B cell (primary cell): ENCODE data around the gene PRKCA. TPM values are rescaled to one million over a fixed set of nuclear protein-coding genes. Genes with fewer than 3 reads are reported as not detected.
A peak's percentile ranks its signal among the peaks of the same experiment; 100 is the strongest.

Source experiments
- ATAC-seq: fragments of 200-7000 bp; cut with Tn5 transposase; one replicate; pipeline ENCODE4 v1.10.0; 2021; ENCODE audit warnings: low read depth, mild to moderate bottlenecking, moderate number of reproducible peaks, moderate library complexity
- CTCF ChIA-PET: fragments of 350-600 bp; sonication (Branson Sonifier 250); formaldehyde crosslinking; loops from one replicate; lab custom pipeline; 2021; ENCODE audit warnings: antibody characterized with exemption, inconsistent platforms; lab: Charles Lee
- POLR2A ChIA-PET: fragments of 350-600 bp; sonication (Branson Sonifier 250); formaldehyde crosslinking; loops from one replicate; lab custom pipeline; 2021; ENCODE audit warnings: antibody characterized with exemption; lab: Charles Lee
- DNase-seq: peaks from one replicate; pipeline ENCODE4 v3.0.0; 2013
- H2AFZ ChIP-seq: 2 replicates; pipeline ENCODE4 v1.6.1; 2012; ENCODE audit warnings: mild to moderate bottlenecking, low read depth, low read length; ENCODE audit not compliant: insufficient read depth, poor library complexity, severe bottlenecking
- H3K27ac ChIP-seq, 2 donors: 1 replicate in 1 of 2; 2 replicates in 1 of 2; pipeline ENCODE4 v1.5.1; 2012 to 2013; ENCODE audit warnings: low read length in 2 of 2, mild to moderate bottlenecking in 2 of 2, moderate library complexity in 1 of 2
- H3K27me3 ChIP-seq, 4 experiments: fragments of 200-600 bp in 1 of 4; sonication (generic) in 1 of 4; replicated peaks in 1 of 4; 1 replicate in 2 of 4; 2 replicates in 2 of 4; pipeline versions ENCODE4 v1.6.1 to v1.7.0; 2013 to 2016; ENCODE audit warnings: low read length in 3 of 4, mild to moderate bottlenecking in 2 of 4, mixed read lengths in 1 of 4, moderate library complexity in 1 of 4; ENCODE audit not compliant: insufficient read depth in 4 of 4, control insufficient read depth in 3 of 4; ENCODE audit errors: control extremely low read depth in 1 of 4
- H3K36me3 ChIP-seq, 2 experiments: replicated peaks in 1 of 2; 1 replicate in 1 of 2; 2 replicates in 1 of 2; pipeline versions ENCODE4 v1.6.1 to v1.7.1; 2013; ENCODE audit warnings: low read length in 1 of 2; ENCODE audit not compliant: insufficient read depth in 2 of 2, control insufficient read depth in 1 of 2; ENCODE audit errors: control extremely low read depth in 1 of 2, extremely low read depth in 1 of 2
- H3K4me1 ChIP-seq, 2 donors: fragments of 200-600 bp in 1 of 2; sonication (generic) in 1 of 2; 1 replicate in 1 of 2; 2 replicates in 1 of 2; pipeline versions ENCODE4 v1.5.1 to v1.6.1; 2013 to 2017; ENCODE audit warnings: low read length in 2 of 2; ENCODE audit not compliant: control insufficient read depth in 2 of 2, insufficient read depth in 2 of 2
- H3K4me2 ChIP-seq: replicated peaks from 2 replicates; pipeline ENCODE3; 2012; ENCODE audit warnings: mild to moderate bottlenecking, low read depth, low read length; ENCODE audit not compliant: poor library complexity, severe bottlenecking
- H3K4me3 ChIP-seq, 5 experiments: fragments of 200-600 bp in 1 of 5; sonication (generic) in 1 of 5; 1 replicate in 3 of 5; 2 replicates in 2 of 5; pipeline versions ENCODE4 v1.5.1 to v1.7.0; 2011 to 2016; ENCODE audit warnings: low read length in 4 of 5, mild to moderate bottlenecking in 4 of 5, low read depth in 2 of 5, control low read depth in 1 of 5, moderate library complexity in 1 of 5; ENCODE audit not compliant: insufficient read depth in 1 of 5; ENCODE audit errors: control extremely low read depth in 1 of 5, extremely low read depth in 1 of 5
- H3K79me2 ChIP-seq: fragments of 200-600 bp; sonication (generic); one replicate; pipeline ENCODE4 v1.6.0; 2016; ENCODE audit warnings: low read length; ENCODE audit not compliant: control insufficient read depth, insufficient read depth
- H3K9ac ChIP-seq: fragments of 200-600 bp; sonication (generic); 2 replicates; pipeline ENCODE4 v1.6.1; 2017; ENCODE audit warnings: mild to moderate bottlenecking, low read length, moderate library complexity
- H3K9me3 ChIP-seq, 3 donors: one replicate each; pipeline versions ENCODE4 v1.6.1 to v1.7.1; 2013; ENCODE audit warnings: low read length in 2 of 3; ENCODE audit not compliant: control insufficient read depth in 2 of 3, insufficient read depth in 1 of 3; ENCODE audit errors: control extremely low read depth in 1 of 3
- H4K20me1 ChIP-seq: 2 replicates; pipeline ENCODE4 v1.6.0; 2012; ENCODE audit warnings: mild to moderate bottlenecking, low read length; ENCODE audit not compliant: insufficient read depth, control insufficient read depth, poor library complexity, severe bottlenecking
- H3K27ac Mint-ChIP-seq: one replicate; pipeline ENCODE4 v1.8.0; 2021; ENCODE audit warnings: mixed read lengths
- H3K27me3 Mint-ChIP-seq: one replicate; pipeline ENCODE4 v1.8.0; 2021; ENCODE audit warnings: mixed read lengths
- H3K4me1 Mint-ChIP-seq: one replicate; pipeline ENCODE4 v1.8.0; 2021; ENCODE audit warnings: mixed read lengths
- H3K4me3 Mint-ChIP-seq: one replicate; pipeline ENCODE4 v1.8.0; 2021; ENCODE audit warnings: mixed read lengths
- H3K9me3 Mint-ChIP-seq: one replicate; pipeline ENCODE4 v1.8.0; 2022; ENCODE audit warnings: mixed read lengths; ENCODE audit not compliant: insufficient read depth
- EZH2 ChIP-seq: IDR thresholded peaks from 2 replicates; pipeline ENCODE4 v1.6.1; 2012; ENCODE audit warnings: borderline replicate concordance, low read depth, mild to moderate bottlenecking, moderate library complexity, low read length; ENCODE audit not compliant: insufficient read depth, poor library complexity, severe bottlenecking
- WGBS: methylation state at CpG from one replicate; pipeline ENCODE4 v1.1.5; 2013; ENCODE audit warnings: missing lambda C conversion rate; ENCODE audit not compliant: insufficient coverage; 5-methylcytosine and 5-hydroxymethylcytosine counted together
- intact Hi-C: fragments of 100-400 bp; cut with micrococcal nuclease; formaldehyde crosslinking; loops from one replicate; pipeline ENCODE4 v1.10.0; 2022
- polyA plus RNA-seq: library from polyadenylated mRNA; depleted of rRNA; stranded (reverse); fragments of >200 nt; gene quantifications from 2 replicates; pipeline ENCODE4 v1.2.3, GENCODE V29; 2012
- total RNA-seq, 2 donors: library from RNA; stranded (reverse); fragments of 120-200 nt in 1 of 2; gene quantifications; 1 replicate in 1 of 2; 2 replicates in 1 of 2; pipeline versions ENCODE4 v1.2.3 to v1.2.4, GENCODE V29; 2013 to 2022
- TF ChIP-seq, protein P1 (sequence below): fragments of 200-600 bp; IDR thresholded peaks from one replicate; pipeline ENCODE4 v1.8.0; 2022; ENCODE audit warnings: antibody characterized with exemption, mild to moderate bottlenecking

PRKCA gene
- total and polyA plus RNA-seq, 2 donors (not counting 1 experiment from before 2014, with no cell fraction given): 0.33 to 7.7 TPM

DNA sequence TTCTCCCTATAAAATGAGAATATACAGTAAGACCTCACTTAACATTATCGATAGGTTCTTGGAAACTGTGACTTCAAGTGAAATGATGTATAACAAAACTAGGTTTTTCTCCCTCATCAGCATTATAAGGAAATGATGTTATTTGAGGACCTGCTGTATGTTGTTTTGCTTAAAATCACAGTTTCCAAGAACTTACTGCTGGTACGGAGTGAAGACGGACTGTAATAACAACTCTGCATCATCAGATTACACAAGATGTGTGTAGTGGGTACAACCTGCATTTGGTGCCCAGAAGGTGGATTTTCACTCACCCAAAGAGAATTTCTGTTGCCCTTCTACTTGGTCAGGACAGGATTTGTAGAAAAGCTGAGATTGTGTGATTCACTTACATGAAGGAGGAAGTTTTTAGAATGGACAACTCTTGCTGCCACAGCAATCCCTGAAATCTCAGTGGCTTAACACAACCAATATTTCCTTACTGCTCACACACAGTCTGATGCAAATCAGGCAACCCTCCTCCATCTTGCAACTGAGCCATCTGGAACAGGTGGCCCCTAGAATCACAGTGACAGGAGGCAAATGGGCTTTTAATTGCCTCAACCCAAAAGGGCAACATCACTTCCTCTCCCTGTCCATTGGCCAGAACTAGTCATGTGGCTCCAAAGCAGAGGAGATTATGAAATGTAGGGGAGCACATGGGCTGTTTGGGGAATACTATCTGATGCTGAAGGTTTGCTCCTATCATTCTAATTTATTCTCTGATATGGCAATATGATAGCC is 464.9 kb downstream of the PRKCA start:
- Histone ChIP-seq H4K20me1 (no peaks in the 10 kb centered on the region), H3K27ac (no peak overlapping the region), H3K4me3 (no peak overlapping the region), H3K9ac (no peak overlapping the region), H3K79me2 (no peaks in the 10 kb centered on the region), H3K27me3 (no peaks in the 10 kb centered on the region), H3K4me1 (no peaks in the 10 kb centered on the region), H2AFZ (peak overlapping the region; percentile 8), H3K4me2 (no peak overlapping the region), H3K9me3 (peaks cover 0 to 3% (median 0%) of the 10 kb centered on the region in 3 donors), H3K36me3 (no peaks in the 10 kb centered on the region)
- intact Hi-C loops: no loop called here
- Mint-ChIP-seq H3K4me1 (no peaks in the 10 kb centered on the region), H3K27ac (no peak overlapping the region), H3K27me3 (no peaks in the 10 kb centered on the region), H3K9me3 (no peaks in the 10 kb centered on the region), H3K4me3 (no peak overlapping the region)
- TF ChIP-seq, protein P1, sequence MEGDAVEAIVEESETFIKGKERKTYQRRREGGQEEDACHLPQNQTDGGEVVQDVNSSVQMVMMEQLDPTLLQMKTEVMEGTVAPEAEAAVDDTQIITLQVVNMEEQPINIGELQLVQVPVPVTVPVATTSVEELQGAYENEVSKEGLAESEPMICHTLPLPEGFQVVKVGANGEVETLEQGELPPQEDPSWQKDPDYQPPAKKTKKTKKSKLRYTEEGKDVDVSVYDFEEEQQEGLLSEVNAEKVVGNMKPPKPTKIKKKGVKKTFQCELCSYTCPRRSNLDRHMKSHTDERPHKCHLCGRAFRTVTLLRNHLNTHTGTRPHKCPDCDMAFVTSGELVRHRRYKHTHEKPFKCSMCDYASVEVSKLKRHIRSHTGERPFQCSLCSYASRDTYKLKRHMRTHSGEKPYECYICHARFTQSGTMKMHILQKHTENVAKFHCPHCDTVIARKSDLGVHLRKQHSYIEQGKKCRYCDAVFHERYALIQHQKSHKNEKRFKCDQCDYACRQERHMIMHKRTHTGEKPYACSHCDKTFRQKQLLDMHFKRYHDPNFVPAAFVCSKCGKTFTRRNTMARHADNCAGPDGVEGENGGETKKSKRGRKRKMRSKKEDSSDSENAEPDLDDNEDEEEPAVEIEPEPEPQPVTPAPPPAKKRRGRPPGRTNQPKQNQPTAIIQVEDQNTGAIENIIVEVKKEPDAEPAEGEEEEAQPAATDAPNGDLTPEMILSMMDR: no peak
- no peak for TF ChIP-seq EZH2
- no CpG with 5 or more reads among the region's 3 CpGs for WGBS
- no peak for DNase-seq
- POLR2A ChIA-PET: no interaction called here
- ATAC-seq: no peak
- CTCF ChIA-PET: no interaction called here

DNA sequence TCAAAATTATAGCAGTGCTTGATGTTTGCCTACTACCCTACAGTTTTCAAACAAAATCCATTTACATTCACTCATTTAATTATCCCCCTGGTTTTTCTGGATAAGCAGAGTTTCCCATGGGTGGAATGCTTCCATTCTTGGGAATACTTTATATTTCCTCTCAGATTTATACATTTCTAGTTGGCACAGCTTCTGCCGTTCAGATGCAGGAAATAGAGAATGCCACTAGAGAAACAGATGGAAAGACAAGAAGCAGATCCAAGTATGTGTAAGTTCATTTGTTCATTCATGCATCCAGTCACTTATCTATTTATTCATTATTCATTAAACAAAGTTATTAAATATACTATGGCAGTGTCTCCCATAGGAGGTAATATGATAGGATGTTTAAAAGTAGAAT is 467.5 kb downstream of the PRKCA start:
- Histone ChIP-seq H3K9me3 (peaks cover 0 to 3% (median 0%) of the 10 kb centered on the region in 3 donors), H3K9ac (no peak overlapping the region), H3K4me2 (no peak overlapping the region), H2AFZ (no peak overlapping the region), H3K4me3 (no peak overlapping the region), H3K4me1 (no peaks in the 10 kb centered on the region), H3K27ac (no peak overlapping the region), H3K36me3 (no peaks in the 10 kb centered on the region), H3K27me3 (no peaks in the 10 kb centered on the region), H4K20me1 (no peaks in the 10 kb centered on the region), H3K79me2 (no peaks in the 10 kb centered on the region)
- no peak for TF ChIP-seq EZH2
- TF ChIP-seq, protein P1: no peak
- no peaks in the 10 kb centered on the region for H3K9me3 Mint-ChIP-seq
- ChIA-PET CTCF (no interaction called here), POLR2A (no interaction called here)
- H3K4me1 Mint-ChIP-seq: no peaks in the 10 kb centered on the region
- ATAC-seq: no peak
- intact Hi-C loops: no loop called here
- H3K27me3 Mint-ChIP-seq: no peaks in the 10 kb centered on the region
- WGBS: no CpG with 5 or more reads among the region's 1 CpG
- no peak for DNase-seq
- no peak overlapping the region for H3K4me3 Mint-ChIP-seq
- no peak overlapping the region for H3K27ac Mint-ChIP-seq
